NCI-H1417 treated with DMSO at 0.1 percent for 48 hours (cell line): ENCODE data around the gene GRIPAP1.
"Not testable (repeated sequence)": the region's sequence is repeated elsewhere in the genome, so short reads cannot be mapped to it uniquely, and the experiment has no call there.

Experiments
- DNase-seq: peaks from one replicate; lab custom pipeline; 2025; lab: John Stamatoyannopoulos, UW

Gene GRIPAP1

DNA sequence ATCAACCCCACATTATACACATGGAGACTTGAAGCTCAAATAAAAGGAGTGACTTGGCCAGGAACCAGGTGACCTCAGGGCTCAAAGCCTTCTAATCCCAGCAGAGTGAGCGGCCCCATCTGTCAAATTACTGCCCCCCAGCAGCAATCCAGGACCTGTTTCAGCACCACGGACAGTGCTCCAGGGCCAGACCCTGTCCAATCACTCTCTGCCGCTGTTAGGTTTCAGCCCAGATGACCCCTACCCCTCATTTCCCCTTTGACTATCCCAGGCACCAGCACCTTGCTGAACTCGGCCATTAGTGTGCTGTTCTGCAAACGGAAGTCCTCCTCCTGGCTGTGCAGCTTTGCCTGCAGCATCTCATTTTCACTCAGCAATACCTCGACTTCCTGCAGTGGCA is 5.1 kb downstream of the GRIPAP1 start:
- DNase-seq = no peak

GRCh38 chrX:48992341-48992740 is 9.7 kb downstream of the GRIPAP1 start:
- no peak for DNase-seq

DNA sequence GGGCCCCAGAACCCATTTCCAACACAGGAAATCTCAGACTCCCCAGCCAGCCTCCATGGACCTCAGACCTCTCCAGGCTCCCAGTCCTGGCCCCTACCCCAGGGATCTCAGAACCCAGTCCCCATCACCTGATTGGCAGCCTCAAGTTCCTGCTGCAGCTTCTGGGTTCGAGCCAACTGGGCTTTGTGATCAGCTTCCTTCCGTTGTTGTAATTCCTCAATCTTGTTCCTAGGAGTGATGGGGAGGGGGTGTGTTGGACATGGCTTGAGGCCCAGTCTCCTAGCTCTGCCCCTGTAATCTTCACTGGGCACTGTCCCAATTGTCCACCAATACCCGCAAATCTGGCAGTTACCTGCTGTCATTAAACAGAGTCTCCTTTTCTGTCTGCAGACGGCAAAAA is 12.6 kb downstream of the GRIPAP1 start:
- DNase-seq = no peak

- no peak for DNase-seq
Observed at GRCh38 chrX:48983896-48984295, 18.2 kb downstream of the GRIPAP1 start.

- no peak for DNase-seq
Observed at GRCh38 chrX:48983081-48983480, 19.0 kb downstream of the GRIPAP1 start.

- no peak for DNase-seq
Observed at GRCh38 chrX:48981178-48981577, 20.9 kb downstream of the GRIPAP1 start.

GRCh38 chrX:48980341-48980740 is 21.7 kb downstream of the GRIPAP1 start:
- not testable (repeated sequence) for DNase-seq

GRCh38 chrX:48978226-48978625 is 23.8 kb downstream of the GRIPAP1 start:
- DNase-seq = no peak

DNA sequence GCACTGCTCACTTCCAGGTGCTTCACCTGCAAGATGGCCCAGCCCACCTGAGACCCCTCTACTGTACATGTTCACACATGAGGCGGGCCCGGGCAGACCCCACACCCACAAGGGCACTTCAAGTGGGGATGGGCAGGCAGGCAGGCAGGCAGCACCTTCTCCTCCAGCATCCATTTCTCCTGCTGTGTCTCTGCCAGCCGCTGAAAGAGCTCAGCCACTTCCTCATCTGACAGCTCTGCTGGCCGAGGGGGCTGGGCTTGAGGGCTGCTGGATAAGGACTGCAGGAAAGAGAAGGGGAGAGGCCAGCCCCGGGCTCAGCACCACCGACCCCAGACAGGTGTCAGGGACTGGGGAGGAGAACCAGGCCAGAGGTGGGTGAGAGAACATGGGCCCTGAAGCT is 26.0 kb downstream of the GRIPAP1 start:
- no peak for DNase-seq

- no peak for DNase-seq
Observed at GRCh38 chrX:48975541-48975940, 26.5 kb downstream of the GRIPAP1 start.

DNA sequence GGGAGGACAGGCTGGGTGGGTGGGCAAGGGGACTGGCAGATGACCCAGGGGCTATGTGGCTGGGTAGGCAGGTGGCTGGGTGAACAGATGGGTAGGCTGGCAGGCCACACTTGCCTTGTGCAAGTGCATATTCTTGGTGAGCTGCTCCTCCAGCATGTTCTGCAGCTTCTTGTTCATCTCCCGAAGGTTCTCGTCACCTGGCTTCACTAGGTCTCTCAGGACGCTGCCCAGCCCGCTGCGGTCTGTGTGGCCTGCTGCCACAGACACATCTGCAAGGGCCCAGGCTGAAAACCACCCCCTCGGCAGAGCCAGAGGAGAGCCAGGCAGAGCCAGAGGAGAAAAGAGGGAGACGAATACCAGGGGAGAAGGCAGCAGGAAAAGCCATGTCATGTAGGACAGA is 27.0 kb downstream of the GRIPAP1 start:
- DNase-seq = no peak

GRCh38 chrX:48974574-48974973 is 27.5 kb downstream of the GRIPAP1 start:
- DNase-seq = no peak

- DNase-seq = no peak
Observed at GRCh38 chrX:48974033-48974432, 28.0 kb downstream of the GRIPAP1 start.

GRCh38 chrX:48972220-48973164 is 29.6 kb downstream of the GRIPAP1 start:
- DNase-seq = no peak

DNA sequence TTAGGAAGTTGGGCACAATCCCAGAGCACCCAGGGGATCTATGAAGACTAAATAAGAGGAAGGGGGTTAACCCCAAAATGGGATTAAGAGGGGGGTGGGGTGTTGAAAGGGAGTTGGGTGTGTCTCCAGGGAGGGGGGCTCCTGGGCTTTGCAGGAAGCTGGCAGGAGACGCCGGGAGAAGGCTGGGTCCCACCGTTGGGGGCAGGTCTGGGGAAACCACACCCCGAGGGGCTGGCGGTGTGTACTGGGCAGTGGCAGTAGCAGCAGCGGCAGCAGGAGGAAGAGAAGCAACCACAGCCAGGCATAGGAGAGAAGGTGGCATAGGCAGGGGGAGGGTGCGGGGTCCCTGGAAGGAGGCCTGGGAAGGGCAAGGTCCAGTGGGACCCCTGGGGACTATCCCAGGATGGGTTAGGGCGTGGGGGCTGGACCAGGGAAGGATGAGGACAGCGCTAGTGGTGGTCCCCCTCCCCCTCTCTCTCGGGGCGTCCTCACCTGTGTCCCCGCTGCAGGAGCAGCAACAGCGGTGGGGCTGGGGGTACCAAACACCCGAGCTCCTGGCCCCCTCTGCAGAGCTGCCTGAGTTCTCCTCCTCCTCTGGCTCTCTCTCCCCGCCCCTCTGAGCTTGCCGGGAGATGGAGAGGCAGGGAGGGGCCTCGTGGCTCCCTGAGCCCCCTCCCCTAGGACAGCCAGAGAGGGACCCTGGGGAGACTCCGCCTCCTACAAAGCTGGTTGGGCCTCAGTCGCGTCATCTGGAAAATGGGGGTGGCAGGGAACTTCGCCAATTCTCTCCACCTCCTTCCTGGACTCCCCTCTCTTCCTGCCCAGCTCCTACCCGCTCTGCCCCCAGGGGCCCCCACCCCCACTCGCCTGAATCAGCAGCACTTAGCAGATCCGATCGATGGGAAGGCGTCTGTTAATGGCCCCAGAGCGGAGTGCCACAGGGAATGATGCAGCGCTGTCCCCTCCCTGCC is 30.5 kb downstream of the GRIPAP1 start, which contains the start of gene KCND1:
Gene KCND1 (minus strand): TSS at position 596 of the 971 bp plus-strand sequence. CDS start 1,573 bp downstream, outside the sequence.
- no peak for DNase-seq

- no peak for DNase-seq
Observed at GRCh38 chrX:48969471-48969870, 32.6 kb downstream of the GRIPAP1 start.

GRCh38 chrX:48968377-48968776 is 33.7 kb downstream of the GRIPAP1 start:
- DNase-seq = no peak

DNA sequence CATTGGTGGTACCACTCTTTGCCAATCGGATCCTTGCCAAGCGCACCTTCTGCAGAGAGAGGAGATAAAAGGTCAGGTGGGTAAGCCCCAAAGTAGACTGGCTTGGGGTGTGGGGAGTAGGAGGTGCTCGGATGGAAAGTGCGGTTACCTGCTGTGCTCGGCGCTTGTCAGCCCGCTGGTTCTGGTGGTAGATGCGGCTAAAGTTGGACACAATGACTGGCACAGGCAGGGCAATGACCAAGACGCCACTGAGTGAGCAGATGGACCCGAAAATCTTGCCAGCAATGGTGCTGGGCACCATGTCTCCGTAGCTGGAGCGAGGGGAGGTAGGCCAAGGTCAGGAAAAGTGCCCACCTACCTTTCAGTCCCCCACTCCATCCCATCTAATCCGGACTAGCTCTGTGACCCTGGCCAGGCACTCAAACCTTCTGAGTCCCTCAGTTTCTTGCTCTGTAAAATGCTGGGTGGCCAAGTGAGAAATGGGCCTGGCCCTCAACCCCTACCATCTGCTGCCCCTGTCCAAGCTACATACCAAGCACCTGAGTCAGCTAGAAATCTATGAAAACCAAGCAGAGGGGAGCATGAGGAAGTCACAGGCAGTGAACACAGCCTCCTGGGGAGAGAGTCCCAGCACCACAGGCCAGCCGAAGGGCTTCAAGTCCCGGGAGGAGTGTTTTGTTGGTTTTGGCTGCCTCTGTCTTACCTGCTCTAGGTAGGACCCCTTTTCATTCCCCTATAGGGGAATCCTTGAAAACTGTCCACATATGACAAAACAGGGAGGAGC is 35.1 kb downstream of the GRIPAP1 start:
- DNase-seq = no peak

- DNase-seq = no peak
Observed at GRCh38 chrX:48965959-48966358, 36.1 kb downstream of the GRIPAP1 start.

GRCh38 chrX:48961585-48962091 is 40.4 kb downstream of the GRIPAP1 start:
- no peak for DNase-seq

DNA sequence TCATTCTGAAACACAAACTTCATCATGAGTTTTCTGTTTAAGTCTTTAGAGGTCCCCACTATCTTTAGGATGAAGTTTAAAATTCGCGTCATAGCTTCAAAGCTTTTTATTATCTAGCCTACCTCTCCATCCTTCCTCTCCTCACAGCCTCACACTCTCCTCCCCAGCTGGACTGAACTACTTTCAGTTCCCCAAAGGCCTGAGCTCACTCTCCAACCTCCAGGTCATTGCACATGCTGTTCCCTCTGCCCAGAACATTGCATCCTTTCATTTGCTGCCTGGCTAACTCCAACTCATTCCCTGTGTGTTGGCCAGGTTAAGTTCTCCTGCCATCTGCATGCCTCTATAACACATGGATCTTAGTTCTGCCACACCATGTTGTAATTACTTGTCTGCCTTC is 41.8 kb downstream of the GRIPAP1 start:
- no peak for DNase-seq
